Stimulated activated CD4-positive, alpha-beta T cell treated with anti-CD3 and anti-CD28 coated beads, Interleukin-2, amount 100 ng/mL, for 24 hours (primary cell): Measurements from ENCODE around the gene THBS3.
"Not testable (repeated sequence)": the region's sequence is repeated elsewhere in the genome, so short reads cannot be mapped to it uniquely, and the experiment has no call there.

Experiments used
- DNase-seq, 2 donors: peaks; one replicate each; pipeline ENCODE4 v3.0.0-alpha.2; 2020

THBS3 gene

DNA sequence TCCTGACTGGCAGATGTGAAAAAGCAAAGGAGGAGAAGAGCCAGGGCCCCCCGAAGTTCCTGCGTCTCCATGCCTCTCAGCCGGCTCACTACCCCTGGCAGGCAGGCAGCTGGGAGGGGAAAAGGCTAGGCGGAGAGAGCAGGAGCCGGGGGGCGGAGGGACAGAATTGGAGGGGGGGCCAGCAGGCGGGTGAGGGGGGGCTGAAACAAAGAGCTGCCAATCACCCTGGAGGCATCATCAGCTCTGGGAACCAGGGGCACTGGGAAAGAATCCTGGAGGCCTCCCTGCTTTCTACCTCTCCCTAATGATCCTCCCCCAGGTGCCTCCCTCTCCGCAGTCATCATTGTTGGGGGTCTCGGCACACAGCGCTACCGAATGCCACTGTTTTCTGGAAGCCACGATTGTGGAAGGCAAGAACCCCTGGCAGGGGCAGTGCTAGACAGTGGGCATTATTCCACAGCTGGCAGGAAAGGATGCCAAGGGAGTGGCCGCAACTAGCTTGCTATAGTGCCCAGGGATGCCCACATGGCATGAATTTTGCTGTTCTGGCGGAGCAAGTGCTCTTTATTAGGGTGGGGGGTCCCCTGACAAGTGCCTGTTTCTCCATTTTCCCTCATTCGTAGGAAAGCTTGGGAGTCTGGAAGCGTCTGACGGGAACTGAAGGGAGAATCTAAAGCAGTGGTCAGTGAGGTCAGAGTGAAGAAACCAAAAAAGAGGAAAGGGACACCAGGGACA lies at the start of gene THBS3:
TSS of gene THBS3 (minus strand) at position 92 of the 735 bp plus-strand sequence. CDS start at position 71, 21 bp downstream.
- DNase-seq: no peak

DNA sequence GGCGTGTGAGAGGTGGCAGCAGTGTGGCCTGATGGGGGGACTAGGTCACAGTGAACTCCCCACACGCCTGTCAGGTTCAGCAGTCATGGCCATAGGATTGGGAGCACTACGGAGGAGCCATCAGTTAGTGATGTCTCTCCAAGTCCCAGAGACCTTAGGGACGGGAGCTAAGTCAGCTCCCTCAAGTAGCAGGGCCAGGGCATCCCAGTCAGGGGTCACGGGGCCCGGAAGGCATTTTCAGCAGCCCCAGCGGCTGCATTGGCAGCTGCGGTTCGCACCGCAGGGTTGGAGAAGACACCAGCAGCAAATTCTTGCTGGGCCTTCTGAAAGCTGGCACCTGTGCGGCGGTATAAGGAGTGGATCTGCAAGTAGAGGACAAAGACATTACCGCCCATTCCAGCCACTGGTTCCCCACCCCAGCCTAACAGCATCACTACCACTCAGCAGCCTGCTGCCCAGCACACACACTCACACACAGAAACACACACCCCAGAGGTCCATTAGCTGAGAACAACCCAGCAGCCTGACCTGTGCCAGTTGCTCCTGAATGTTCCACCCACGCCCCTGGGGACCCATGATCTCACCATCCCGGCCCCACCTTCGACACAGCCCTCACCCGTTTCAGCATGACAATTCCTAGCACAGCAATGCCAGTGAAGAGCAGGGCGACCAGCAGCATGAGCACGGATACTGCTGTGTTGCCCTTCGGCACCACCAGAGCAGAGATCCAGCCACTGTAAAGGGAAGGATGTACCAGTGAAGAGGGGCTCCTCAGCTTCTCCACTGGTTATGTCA lies 48.6 kb upstream of the THBS3 start:
- DNase-seq: no peak

DNA sequence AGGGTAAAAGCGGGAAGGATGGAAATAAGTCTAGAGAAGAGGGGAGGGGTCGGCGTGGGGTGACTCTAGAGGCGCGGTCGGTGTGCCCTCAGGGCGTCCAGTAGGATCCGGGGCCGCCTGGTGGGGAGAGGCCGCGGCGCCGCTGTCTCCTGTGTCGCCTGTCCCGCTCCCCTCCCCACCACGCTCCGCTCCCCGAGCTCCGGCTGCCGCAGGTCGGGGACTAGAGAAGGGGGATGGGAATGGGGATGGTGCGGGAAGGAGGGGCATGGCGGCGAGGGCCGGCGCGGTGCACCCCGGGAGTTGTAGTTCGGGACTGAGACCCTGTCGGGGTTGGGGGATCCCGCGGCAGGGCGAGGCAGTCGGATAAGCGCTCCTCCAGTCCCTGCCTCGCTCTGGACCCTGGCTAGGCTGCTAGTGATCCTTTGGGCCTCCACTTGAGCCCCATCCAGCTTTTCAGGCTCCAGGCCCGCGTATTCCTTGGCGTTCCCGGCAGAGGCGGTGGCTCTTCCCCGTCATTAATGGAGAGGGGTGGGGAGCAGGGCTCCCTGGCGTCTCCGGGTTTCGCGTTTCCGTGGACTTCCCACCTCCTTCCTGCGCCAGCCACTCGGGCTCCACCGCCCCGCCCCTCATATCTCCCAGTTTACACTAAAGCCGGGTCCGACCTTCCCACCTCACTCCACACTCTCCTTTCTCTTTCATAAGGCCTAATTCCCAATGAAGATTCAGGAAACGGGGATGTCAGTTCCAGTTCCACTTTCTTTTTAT lies 47.7 kb upstream of the THBS3 start, which contains the start of gene ENTREP3:
TSS of gene ENTREP3 (minus strand) at position 241 of the 765 bp plus-strand sequence. CDS start 606 bp downstream, outside the sequence.
- peak; percentile 82 to 86 for DNase-seq

DNA sequence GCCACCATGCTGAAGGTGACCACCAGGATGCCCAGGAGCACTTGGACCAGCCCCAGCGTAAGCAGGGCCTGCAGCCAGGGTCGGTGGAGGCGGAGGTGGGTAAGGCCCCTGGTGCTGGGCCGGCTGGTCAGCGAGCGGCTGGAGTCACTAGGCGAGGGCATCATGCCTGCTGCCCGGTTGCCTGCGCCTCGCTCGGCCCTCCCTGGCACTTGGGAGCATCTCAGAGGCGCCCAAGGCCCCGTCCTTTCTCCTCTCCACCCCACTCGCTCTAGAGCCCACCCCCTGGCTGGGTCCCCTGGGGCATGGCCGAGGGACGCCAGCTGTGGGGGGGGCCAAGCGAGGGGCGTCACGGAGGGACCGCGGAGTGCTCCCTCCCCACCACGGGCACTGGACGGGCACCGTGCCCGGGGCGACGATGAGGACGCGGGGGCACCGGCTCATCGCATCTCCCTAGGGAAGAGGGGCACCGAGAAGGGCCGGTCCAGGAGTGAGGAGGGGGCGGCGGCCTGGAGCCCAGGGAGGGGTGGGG lies 47.1 kb upstream of the THBS3 start:
- no peak for DNase-seq

DNA sequence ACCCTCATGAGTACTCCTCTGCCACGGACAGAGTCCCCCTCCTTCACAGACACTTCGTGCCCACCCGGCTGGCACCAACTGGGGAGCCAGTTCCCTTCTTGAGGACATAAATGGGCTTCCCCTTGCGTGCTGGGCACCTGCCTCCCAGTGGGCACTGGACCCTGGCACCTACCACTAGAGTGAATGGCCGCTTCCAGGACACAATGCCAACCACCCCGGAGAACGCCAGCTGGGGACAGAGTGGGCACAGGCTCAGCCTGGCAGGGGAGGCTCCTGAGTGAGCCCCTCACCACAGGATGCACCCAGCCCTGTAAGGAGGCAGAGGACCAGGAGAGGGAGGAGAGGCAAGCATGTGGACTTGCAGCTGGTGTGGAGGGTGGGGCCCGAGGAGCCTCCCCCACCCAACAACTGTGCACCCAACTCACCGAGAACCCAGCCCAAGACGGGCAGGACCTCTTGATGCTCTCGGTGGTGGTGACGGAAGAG lies 46.6 kb upstream of the THBS3 start:
- DNase-seq: no peak

DNA sequence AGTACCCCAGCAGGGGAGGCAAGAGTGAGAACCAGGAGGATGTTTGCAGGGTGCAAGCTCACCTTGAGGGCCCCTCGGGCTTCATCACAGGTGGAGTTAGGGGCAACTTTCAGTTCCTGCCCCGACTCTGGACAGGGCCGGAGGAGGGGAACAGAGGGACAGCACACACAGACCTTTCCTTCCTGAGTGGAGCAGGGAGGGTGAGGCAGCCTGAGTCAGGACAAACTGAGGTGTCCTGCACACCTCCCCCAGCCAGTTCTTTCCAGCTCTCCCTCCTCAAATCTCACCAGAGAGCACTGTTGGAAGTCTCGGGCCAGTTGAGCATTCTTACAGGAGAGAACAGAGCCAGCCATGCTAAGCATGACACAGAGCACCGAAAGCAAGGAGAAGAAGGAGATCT lies 46.1 kb upstream of the THBS3 start:
- DNase-seq: no peak

DNA sequence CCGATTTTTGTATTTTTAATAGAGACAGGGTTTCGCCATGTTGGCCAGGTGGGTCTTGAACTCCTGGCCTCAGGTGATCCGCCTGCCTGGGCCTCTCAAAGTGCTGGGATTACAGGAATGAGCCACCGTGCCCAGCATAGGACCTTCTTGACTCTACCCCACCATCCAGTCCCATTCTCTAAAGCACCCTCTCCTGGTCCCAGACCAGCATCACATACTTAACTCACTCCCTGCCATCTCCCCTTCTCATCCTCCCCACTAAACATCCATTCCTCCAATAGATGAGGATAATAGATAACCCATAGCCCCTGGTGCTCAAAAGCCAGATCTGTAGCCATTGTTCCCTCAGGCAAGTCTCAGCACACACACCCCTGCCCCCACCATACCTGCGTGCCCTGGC lies 45.5 kb upstream of the THBS3 start:
- no peak for DNase-seq

DNA sequence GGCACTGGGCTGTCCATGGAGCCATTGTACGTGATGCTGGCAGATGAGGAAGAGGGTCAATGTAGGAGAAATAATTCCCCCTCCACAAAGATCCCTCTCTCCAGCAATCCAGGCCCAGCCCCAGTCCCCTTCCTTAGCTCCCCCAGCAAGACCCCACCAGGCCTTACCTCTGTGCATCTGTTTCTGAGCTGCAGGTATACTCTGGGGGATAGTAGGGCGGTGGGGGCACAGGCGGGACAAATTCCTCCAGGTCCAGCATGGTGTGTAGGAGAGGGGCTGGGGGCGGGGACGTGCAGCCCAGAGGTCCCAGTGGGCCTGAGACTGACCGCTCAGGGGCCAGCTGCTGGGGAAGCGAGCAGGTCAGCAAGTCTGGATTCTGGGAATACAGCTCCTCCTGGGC lies 43.9 kb upstream of the THBS3 start:
- no peak for DNase-seq

DNA sequence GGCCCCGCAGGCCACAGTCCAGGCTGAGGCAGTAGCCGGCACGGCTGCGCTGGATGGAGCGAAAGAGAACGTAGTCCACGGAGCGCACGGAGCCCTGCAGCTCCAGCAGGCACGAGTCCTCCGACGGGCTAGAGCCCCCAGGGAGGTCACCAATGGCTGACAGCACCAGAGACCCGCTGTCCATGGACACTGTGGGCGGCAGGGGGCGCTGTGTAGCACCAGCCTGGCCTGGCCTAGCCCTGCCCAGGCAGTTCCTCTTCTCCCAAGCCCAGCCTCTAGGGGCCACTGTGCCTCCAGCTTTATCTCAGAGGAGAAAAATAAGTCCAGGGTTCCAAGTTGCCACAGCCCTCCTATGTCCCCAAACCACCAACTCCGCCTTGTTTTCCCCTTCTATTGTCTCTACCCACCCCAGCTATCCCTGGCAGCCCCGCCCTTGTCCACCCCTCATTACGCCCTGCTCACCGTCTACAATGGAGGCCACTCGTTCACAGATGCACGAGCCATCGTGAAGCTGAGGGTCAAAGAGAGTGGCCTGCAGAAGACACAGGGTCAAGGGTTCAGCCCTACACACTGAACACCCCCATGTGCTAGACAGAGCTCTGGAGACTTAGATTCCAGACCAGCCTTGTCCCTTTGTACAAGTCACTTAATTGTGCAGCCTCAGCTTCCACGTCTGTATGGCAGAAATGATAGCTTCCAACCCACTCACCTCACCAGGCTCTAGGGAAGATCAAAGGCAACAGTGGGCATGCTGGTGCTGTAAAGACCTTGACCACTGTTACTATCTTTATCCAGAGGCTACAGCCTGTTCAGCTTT lies 43.1 kb upstream of the THBS3 start:
- peak; percentile 98 for DNase-seq

DNA sequence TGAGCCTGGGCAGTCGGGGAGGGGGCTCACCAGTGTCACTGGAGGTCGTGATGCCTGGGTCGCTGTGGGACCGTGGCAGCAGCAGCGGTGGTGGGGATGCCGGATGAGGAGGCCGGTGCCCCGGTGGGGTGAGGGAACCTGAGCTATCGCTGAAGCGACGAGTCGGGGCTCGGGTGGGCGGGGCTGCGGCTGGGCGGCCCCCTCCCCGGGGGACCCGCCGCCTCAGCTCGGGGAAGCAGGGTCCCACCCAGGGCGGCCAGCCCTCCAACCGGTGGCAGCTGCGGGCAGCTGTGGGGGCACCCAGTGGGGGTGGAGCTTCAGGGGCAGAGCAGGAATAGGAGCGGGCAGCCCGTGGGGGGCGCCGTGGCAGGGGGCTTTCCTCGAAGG lies 42.5 kb upstream of the THBS3 start:
- DNase-seq: no peak

DNA sequence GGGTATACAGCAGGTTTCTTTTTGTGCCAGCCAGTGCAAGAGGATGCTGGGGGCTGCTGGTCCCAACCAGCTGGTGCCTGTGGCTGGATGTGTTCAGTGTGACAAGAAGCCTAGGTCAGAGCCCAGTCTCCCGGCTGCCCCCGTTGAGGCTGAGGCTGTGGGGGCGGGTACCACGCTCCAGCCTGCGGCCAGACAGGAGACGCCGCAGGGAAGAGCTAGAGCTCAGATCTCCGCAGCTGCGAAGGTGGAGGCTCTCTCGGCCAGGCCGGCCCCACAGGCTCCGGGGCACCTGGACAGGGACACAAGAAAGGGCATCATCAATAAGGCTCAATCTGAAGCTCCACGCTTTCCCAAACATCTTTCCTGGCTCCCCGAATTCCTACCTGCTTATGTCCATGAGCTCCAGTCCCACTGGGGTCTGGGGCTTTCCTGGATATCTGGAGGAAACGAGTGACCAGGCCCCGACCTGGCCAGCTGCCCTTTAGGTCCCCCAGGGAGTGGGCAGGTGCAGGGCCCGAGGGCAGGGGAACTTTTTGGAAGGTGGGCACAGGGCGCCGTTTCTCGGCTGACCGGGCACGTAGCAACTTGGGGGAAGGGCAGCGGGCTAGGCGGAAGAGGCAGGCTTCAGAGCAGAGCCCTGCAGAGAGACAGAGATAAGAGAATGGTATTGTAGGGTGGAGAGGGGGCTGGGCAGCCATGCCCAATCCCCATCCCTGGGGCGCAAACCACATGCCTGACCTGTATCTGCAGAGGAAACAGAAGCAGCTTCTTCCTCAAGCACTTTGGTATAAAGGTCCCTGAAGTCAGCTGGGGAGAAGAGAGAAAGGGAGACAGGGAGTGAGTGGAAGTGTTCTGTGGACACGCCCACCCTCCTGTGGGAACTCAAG lies 40.2 kb upstream of the THBS3 start:
- DNase-seq: no peak

DNA sequence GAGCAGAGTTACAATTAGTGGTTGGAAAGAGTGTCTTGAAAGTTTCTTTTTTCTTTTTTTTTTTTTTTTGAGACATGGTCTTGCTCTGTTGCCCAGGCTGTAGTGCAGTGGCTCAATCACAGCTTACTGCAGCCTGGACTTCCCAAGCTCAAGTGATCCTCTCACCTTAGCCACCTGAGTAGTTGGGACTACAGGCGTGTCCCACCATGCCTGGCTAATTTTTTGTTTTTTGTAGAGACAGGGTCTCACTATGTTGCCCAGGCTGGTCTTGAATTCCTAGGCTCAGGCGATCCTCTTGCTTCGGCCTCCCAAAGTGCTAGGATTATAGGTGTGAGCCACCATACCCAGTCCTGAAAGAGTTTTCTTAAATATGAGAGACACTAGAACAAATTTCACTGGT lies 39.1 kb upstream of the THBS3 start:
- not testable (repeated sequence) for DNase-seq

DNA sequence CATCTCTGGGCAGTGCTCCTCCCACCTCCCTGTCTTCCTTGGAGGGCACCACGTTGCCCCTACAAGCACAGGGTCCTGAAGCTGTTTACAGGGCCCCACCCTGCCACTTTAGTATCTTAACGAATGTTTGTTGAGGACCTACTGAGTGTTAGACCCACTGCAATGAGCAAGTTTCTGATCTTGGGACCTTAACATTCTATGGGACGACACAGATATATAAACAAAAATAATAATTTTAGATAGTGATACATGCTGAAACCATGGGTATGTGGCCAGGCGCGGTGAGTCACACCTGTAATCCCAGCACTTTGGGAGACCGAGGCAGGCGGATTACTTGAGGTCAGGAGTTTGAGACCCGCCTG lies 37.4 kb upstream of the THBS3 start:
- no peak for DNase-seq

DNA sequence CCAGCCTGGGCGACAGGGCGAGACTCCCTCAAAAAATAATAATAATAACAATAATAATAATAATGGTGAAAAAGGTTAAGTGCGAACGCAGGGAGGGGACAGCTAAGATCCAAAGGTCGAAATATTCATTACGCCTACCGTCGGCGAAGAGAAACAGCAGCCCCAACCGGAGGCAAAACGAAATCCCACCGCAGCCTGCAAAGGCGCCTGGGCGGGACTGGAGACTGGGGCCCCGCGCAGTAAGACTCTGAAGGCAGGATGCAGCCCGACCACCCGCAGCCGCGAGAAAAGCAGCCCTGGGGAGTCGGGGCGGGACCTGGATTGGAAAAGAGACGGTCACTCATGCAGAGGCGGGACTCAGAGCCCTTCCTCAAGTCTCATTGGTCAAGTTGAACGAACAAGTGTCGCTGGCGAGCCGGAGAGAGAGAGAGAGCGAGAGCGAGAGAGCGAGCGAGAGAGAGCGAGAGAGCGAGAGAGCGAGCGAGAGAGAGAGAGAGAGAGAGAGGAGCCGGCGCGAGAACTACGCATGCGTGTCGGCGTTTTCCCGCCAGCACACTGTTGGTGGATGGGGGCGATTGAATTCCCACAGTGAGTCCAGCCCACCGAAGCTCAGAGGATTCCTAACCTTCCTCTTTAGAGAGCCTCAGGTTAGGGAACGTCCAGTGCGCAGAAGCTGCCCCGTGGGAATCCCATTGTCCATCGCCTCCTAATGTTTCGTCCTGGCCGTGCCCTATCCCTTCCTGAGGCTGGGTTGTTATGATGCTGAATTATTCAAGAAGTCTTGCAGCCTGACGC lies 36.9 kb upstream of the THBS3 start:
- DNase-seq: peak; percentile 89 to 95

DNA sequence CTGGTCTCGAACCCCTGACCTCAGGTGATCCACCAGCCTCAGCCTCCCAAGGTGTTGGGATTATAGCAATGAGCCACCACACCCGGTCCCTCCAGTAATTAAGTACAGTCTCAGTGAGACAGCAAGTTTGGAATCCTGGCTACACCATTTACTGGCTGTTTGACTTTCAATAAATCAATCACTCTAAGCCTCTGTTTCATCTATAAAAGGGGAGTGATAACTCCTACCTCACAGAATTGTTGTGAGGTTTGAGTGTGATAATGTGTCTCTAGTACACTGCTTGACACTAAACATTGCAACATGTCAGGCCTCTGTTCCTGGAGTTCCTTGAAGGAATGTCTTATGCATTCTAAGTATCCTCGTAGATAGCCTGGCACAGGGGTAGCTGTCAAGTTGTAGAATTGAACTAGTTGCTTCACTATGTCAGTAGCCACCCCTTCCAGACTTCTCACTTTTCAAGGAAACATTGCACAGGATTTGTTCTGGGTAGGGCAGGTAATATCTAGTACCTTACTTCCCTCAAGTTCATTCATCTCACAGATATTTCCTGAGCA lies 35.2 kb upstream of the THBS3 start:
- DNase-seq: no peak

DNA sequence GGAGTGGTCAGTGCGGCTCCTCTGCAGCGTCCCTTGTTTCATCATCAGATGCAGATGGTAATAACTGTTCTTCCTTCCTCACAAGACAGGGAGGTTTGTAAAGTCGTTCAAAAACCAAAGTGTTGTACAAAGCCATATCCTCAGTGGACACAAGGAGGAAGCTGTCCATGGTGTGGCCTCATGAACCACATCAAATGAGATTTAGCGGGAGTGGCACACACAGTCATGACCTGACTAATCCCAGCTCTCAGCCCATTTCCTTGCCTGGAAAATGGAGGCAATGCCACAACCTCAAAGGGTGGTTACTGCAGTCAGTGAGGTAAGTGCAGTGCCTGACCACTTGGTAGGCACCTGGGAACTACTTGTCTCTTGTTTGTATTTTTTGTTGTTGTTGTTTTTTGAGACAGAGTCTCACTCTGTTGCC lies 34.2 kb upstream of the THBS3 start:
- no peak for DNase-seq

DNA sequence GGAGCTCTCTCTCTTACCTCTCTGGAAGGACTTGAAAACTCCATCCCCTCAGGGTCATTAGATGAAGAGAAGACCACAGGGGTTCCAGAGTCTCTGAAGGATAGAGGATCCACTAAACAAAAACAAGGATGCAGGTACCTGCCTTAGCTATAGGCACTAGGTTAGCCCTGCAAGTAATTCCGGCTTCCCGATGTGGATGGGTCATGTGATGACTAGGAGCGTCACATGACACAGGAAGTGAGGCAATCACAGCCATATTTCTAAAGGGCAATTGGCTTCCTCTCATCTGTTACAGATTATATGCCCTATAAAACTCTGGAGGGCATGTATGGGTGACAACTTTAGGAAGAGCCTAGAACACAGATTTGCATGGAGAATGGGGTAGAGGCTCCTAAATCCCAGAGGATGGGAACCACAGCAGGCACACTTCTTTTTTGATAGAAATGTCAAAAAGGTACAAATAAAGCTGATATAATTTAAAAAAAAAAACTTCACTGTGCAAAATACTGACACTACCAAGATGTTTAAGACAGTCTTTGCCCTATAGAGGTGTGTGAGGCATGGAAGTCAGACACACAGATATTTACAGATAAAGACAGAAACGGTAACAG lies 33.5 kb upstream of the THBS3 start:
- DNase-seq: peak; percentile 50 to 70

DNA sequence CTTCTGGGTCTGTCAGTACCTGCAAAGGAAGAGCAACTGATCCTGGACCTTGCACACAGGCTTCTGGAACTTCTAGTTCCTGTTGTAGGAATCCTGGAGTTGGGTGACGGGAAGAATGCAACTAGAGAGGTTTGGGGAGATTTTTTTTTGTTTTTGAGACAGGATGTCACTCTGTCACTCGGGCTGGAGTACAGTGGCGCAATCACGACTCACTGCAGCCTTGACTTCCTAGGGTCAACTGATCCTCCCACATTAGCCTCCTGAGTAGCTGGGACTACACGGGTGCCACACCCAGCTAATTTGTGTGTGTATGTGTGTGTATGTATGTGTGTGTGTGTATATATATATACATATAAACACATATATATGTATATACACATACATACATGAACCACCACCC lies 28.8 kb upstream of the THBS3 start:
- DNase-seq: no peak

DNA sequence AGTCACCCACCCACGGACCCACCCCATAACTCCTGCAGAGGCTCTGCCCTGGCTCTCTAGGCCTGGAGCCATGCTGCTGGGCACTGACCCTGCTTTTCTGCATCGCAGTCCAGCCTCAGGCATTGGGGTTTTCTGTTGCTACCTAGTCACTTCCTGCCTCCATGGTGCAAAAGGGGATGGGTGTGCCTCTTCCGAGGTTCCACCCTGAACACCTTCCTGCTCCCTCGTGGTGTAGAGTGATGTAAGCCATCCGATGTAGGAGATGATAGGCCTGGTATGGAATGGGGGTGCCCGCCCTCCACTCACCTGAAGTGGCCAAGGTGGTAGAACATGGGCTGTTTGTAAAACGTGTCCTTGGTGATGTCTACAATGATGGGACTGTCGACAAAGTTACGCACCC lies 27.7 kb upstream of the THBS3 start:
- DNase-seq: not testable (repeated sequence)
